T-cell (primary cell): ENCODE measurements around the gene KIF16B. TPM values are rescaled to one million over a fixed set of nuclear protein-coding genes. Genes with fewer than 3 reads are reported as not detected.

ENCODE experiments used
- ATAC-seq, 4 experiments: fragments of 200-7000 bp in 3 of 4; fragments of 150-1000 bp in 1 of 4; cut with Tn5 transposase; replicated peaks in 1 of 4; 1 replicate in 3 of 4; 2 replicates in 1 of 4; pipeline ENCODE4 v1.10.0; 2021; ENCODE audit warnings: moderate library complexity in 3 of 4, mild to moderate bottlenecking in 2 of 4, moderate number of reproducible peaks in 1 of 4
- CTCF ChIA-PET, 2 donors: fragments of 300-600 bp; sonication (Branson Sonifier 250); formaldehyde crosslinking; loops; one replicate each; lab custom pipeline; 2022; ENCODE audit warnings: antibody characterized with exemption in 2 of 2; lab: Charles Lee
- POLR2A ChIA-PET, 2 donors: fragments of 300-600 bp; sonication (Branson Sonifier 250); formaldehyde crosslinking; loops; one replicate each; lab custom pipeline; 2022; ENCODE audit warnings: antibody characterized with exemption in 2 of 2; lab: Charles Lee
- DNase-seq, 35 experiments: peaks; one replicate each; pipeline versions ENCODE4 v3.0.0 to v3.0.0-alpha.2; 2013 to 2023
- H3K27ac ChIP-seq: one replicate; pipeline ENCODE4 v1.5.1; 2013; ENCODE audit warnings: low read length
- H3K27me3 ChIP-seq, 2 experiments: replicated peaks in 1 of 2; 1 replicate in 1 of 2; 2 replicates in 1 of 2; pipeline versions ENCODE4 v1.6.1 to v1.7.0; 2013; ENCODE audit warnings: low read length in 1 of 2, mixed read lengths in 1 of 2; ENCODE audit not compliant: control insufficient read depth in 2 of 2, insufficient read depth in 2 of 2; ENCODE audit errors: extremely low read depth in 1 of 2
- H3K36me3 ChIP-seq, 2 donors: 1 replicate in 1 of 2; 2 replicates in 1 of 2; pipeline versions ENCODE4 v1.6.1 to v1.7.0; 2013; ENCODE audit warnings: low read length in 1 of 2; ENCODE audit not compliant: control insufficient read depth in 2 of 2, insufficient read depth in 1 of 2; ENCODE audit errors: extremely low read depth in 1 of 2
- H3K4me1 ChIP-seq, 2 experiments: 1 replicate in 1 of 2; 2 replicates in 1 of 2; pipeline versions ENCODE4 v1.6.1 to v1.7.0; 2013; ENCODE audit warnings: low read length in 2 of 2, mixed read lengths in 1 of 2; ENCODE audit not compliant: insufficient read depth in 2 of 2, control insufficient read depth in 1 of 2; ENCODE audit errors: extremely low read depth in 1 of 2
- H3K4me3 ChIP-seq, 2 donors: 1 replicate in 1 of 2; 2 replicates in 1 of 2; pipeline versions ENCODE4 v1.5.1 to v1.7.0; 2013; ENCODE audit warnings: mild to moderate bottlenecking in 2 of 2, low read length in 1 of 2, moderate library complexity in 1 of 2; ENCODE audit not compliant: control insufficient read depth in 1 of 2; ENCODE audit errors: extremely low read depth in 1 of 2
- H3K9me3 ChIP-seq: 2 replicates; pipeline ENCODE4 v1.7.0; 2013
- H3K27ac Mint-ChIP-seq, 2 donors: one replicate each; pipeline ENCODE4 v1.8.0; 2020 to 2021; ENCODE audit warnings: mild to moderate bottlenecking in 2 of 2, mixed read lengths in 2 of 2
- H3K27me3 Mint-ChIP-seq, 2 donors: one replicate each; pipeline ENCODE4 v1.8.0; 2021 to 2022; ENCODE audit warnings: mixed read lengths in 2 of 2
- H3K36me3 Mint-ChIP-seq: one replicate; pipeline ENCODE4 v1.8.0; 2021; ENCODE audit warnings: mixed read lengths
- H3K4me1 Mint-ChIP-seq, 3 donors: one replicate each; pipeline ENCODE4 v1.8.0; 2020 to 2022; ENCODE audit warnings: mixed read lengths in 3 of 3, mild to moderate bottlenecking in 1 of 3
- H3K4me3 Mint-ChIP-seq, 3 donors: one replicate each; pipeline ENCODE4 v1.8.0; 2020 to 2022; ENCODE audit warnings: mild to moderate bottlenecking in 3 of 3, mixed read lengths in 3 of 3, moderate library complexity in 3 of 3
- H3K9me3 Mint-ChIP-seq, 3 donors: one replicate each; pipeline ENCODE4 v1.8.0; 2020 to 2022; ENCODE audit warnings: mixed read lengths in 3 of 3
- WGBS: methylation state at CpG from one replicate; pipeline ENCODE4 v1.1.5; 2013; ENCODE audit warnings: missing lambda C conversion rate; ENCODE audit not compliant: insufficient coverage; 5-methylcytosine and 5-hydroxymethylcytosine counted together
- total RNA-seq, 35 experiments: library from RNA in 6 of 35; stranded (reverse) in 6 of 35; fragments of 120-200 nt in 1 of 35; gene quantifications; one replicate each; pipeline versions ENCODE4 v1.2.1 to v1.2.4 and lab custom pipeline; 2013 to 2026

KIF16B gene
- total RNA-seq, 5 donors from 2014 or later (not counting 1 experiment from before 2014, with no cell fraction given) = 6.8 to 10.2 (median 8.7) TPM

DNA sequence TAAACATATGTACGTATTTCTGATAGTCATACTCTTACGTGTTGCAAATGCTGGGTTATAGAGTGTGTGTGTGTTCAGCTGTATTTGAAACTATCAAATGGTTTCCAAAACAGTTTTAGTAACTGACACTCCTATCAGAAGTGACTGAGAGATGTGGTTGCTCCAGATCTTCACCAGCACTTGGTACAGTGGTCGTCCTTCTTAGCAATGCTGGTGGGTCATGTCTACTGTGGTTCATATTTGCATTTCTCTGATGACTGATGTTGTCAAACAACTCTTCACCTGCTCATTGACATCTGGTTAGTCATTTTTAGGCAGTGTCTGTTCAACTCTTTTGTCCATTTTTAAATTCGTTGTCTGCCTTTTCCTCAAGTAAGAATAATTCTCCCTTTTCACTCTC is 259.3 kb downstream of the KIF16B start:
- Histone ChIP-seq H3K4me3 (no peak overlapping the region), H3K9me3 (no peaks in the 10 kb centered on the region), H3K36me3 (no peaks in the 10 kb centered on the region), H3K27me3 (no peaks in the 10 kb centered on the region), H3K4me1 (no peaks in the 10 kb centered on the region), H3K27ac (no peak overlapping the region)
- Mint-ChIP-seq H3K4me1 (peaks cover 0 to 3% (median 0%) of the 10 kb centered on the region in 3 donors), H3K9me3 (peaks cover 0 to 5% (median 0%) of the 10 kb centered on the region in 3 donors), H3K27me3 (no peaks in the 10 kb centered on the region), H3K27ac (no peak overlapping the region), H3K36me3 (peaks cover 76% of the 10 kb centered on the region), H3K4me3 (no peak overlapping the region)
- ChIA-PET CTCF (no interaction called here), POLR2A (no interaction called here)
- ATAC-seq (no peak), DNase-seq (no peak)
- no CpG with 5 or more reads among the region's 4 CpGs for WGBS

DNA sequence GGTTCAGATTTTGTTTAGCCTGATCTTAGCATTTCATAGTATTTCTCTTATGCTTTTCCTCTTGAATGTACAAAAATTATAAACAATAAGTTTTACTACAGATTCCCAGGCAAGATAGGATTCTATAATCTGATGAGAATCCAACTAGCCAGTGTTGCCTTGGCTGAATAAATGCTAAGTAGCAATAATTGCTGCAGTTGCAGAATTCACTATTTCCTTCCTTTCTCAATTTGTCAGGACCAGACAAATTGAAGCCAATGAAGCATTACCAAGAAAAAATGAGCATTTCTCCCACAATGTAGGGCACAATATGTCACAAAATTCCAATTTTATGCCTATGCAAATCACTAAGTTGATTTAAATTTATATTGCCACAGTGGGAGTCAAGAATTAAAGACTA is 260.2 kb downstream of the KIF16B start:
- no peak overlapping the region for H3K4me3 Mint-ChIP-seq
- CTCF ChIA-PET = no interaction called here

DNA sequence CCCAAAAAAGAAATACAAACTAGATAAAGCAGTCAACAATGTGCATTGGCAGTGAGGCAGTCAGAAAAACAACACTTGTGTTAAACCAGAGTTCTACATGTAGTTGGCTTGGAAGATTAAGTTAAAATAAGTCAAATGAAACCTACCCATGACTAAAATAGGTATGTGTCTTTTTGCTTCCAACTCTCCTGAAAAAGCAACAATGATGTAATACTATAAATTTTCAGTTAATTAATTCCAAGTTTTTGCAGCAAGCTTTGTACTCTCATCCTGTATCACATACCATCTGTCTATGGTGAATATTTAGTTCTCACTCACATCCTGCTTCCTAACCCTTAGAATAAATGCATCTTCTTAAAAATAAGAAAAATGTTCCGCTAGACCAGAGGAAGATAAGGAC is 261.5 kb downstream of the KIF16B start:
- ATAC-seq = no peak
- no peak overlapping the region for H3K4me3 ChIP-seq
- DNase-seq = no peak
- H3K36me3 Mint-ChIP-seq = peaks cover 69% of the 10 kb centered on the region
- no peaks in the 10 kb centered on the region for H3K4me1 ChIP-seq
- peaks cover 0 to 5% (median under 1%) of the 10 kb centered on the region in 3 donors for H3K9me3 Mint-ChIP-seq
- H3K27ac ChIP-seq = no peak overlapping the region
- no peak overlapping the region for H3K27ac Mint-ChIP-seq
- H3K4me1 Mint-ChIP-seq = no peaks in the 10 kb centered on the region
- CTCF ChIA-PET = no interaction called here
- H3K36me3 ChIP-seq = no peaks in the 10 kb centered on the region
- whole genome bisulfite sequencing = no CpG with 5 or more reads among the region's 1 CpG
- H3K27me3 Mint-ChIP-seq = no peaks in the 10 kb centered on the region
- H3K27me3 ChIP-seq = no peaks in the 10 kb centered on the region
- no peaks in the 10 kb centered on the region for H3K9me3 ChIP-seq
- POLR2A ChIA-PET = no interaction called here
- no peak overlapping the region for H3K4me3 Mint-ChIP-seq

More for the DNA sequence above, 260.2 kb downstream of the KIF16B start:
- ATAC-seq = no peak
- Histone ChIP-seq H3K4me3 (no peak overlapping the region), H3K4me1 (no peaks in the 10 kb centered on the region), H3K36me3 (no peaks in the 10 kb centered on the region), H3K27me3 (no peaks in the 10 kb centered on the region), H3K27ac (no peak overlapping the region), H3K9me3 (no peaks in the 10 kb centered on the region)
- Mint-ChIP-seq H3K27me3 (no peaks in the 10 kb centered on the region), H3K4me1 (peaks cover 0 to 1% (median 0%) of the 10 kb centered on the region in 3 donors), H3K36me3 (peaks cover 75% of the 10 kb centered on the region), H3K9me3 (peaks cover 0 to 5% (median 0%) of the 10 kb centered on the region in 3 donors), H3K27ac (no peak overlapping the region)
- POLR2A ChIA-PET = no interaction called here
- no peak for DNase-seq

DNA sequence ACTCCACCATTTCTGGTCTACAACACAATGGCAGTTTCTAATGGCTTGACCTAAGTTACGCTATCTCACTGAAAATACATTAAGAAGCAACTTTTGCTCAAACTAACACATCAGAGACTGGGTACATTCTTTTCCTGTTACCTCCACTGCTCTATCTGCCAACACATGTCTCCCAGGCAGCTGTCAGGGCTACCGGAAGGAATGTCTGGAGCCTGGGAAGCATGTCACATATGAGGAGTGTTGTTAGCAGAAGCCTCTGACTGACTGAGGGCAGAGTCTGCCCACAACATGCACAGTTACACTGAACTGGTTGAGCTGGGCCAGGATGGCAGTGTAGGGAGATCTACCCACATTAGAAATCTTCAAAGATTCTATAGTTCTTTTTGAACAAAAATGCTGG is 264.5 kb downstream of the KIF16B start:
- Mint-ChIP-seq H3K36me3 (peaks cover 75% of the 10 kb centered on the region), H3K4me1 (no peaks in the 10 kb centered on the region), H3K27ac (no peak overlapping the region), H3K27me3 (no peaks in the 10 kb centered on the region), H3K9me3 (peaks cover 14 to 22% (median 16%) of the 10 kb centered on the region in 3 donors), H3K4me3 (no peak overlapping the region)
- DNase-seq (no peak), ATAC-seq (no peak)
- H3K36me3 ChIP-seq = no peaks in the 10 kb centered on the region
- ChIA-PET CTCF (no interaction called here), POLR2A (no interaction called here)
- no peak overlapping the region for H3K27ac ChIP-seq
- no peaks in the 10 kb centered on the region for H3K27me3 ChIP-seq
- no peak overlapping the region for H3K4me3 ChIP-seq
- WGBS = 92% methylated on average over 1 of the region's 2 CpGs
- no peaks in the 10 kb centered on the region for H3K4me1 ChIP-seq
- peaks cover under 1% of the 10 kb centered on the region for H3K9me3 ChIP-seq

DNA sequence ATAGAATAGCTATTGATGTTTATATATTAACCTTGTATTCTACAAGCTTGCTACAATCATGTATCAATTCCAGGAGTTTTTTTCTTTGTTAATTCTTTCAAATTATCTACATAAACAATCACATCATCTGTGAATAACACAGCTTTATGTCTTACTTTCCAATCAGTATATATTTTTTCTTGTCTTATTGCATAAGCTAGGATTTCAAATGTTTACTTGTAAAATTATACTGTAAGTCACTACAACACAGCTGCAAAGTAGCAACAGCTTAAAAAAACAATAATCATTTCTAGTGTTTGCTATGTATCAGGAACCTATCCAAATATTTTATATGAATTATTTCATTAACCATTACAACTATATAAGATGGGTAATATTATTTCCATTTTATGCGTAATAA is 270.4 kb downstream of the KIF16B start:
- no peak for ATAC-seq

DNA sequence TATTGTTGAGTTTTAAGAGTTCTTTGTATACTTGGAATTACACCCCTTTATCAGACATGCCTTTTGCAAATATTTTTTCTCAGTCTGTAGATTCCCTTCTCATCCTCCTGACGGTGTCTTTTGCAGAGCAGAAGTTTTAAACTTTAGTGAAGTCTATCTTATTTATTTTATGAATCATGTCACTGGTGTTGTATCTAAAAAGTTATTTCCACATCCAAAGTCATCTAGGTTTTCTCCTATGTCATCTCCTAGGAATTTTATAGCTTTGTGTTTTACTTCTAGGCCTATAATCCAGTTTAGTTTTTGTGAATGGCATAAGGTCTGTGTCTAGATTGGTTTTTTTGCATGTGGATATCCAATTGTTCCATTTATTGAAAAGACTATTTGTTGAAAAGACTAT is 271.3 kb downstream of the KIF16B start:
- H3K4me1 Mint-ChIP-seq = no peaks in the 10 kb centered on the region
- no peaks in the 10 kb centered on the region for H3K27me3 ChIP-seq
- no CpG with 5 or more reads among the region's 1 CpG for WGBS
- H3K4me3 ChIP-seq = no peak overlapping the region
- H3K27ac Mint-ChIP-seq = no peak overlapping the region
- H3K36me3 Mint-ChIP-seq = peaks cover 58% of the 10 kb centered on the region
- CTCF ChIA-PET = no interaction called here
- H3K9me3 Mint-ChIP-seq = peaks cover 23 to 44% (median 28%) of the 10 kb centered on the region in 3 donors
- H3K9me3 ChIP-seq = peaks cover 2% of the 10 kb centered on the region
- POLR2A ChIA-PET = no interaction called here
- no peak overlapping the region for H3K4me3 Mint-ChIP-seq
- DNase-seq = no peak
- no peaks in the 10 kb centered on the region for H3K27me3 Mint-ChIP-seq
- no peaks in the 10 kb centered on the region for H3K4me1 ChIP-seq
- H3K36me3 ChIP-seq = no peaks in the 10 kb centered on the region
- H3K27ac ChIP-seq = no peak overlapping the region
- no peak for ATAC-seq

More for the DNA sequence above, 270.4 kb downstream of the KIF16B start:
- Histone ChIP-seq H3K4me1 (no peaks in the 10 kb centered on the region), H3K27ac (no peak overlapping the region), H3K27me3 (no peaks in the 10 kb centered on the region), H3K36me3 (no peaks in the 10 kb centered on the region), H3K4me3 (no peak overlapping the region), H3K9me3 (peaks cover 2% of the 10 kb centered on the region)
- Mint-ChIP-seq H3K27ac (no peak overlapping the region), H3K27me3 (no peaks in the 10 kb centered on the region), H3K4me1 (no peaks in the 10 kb centered on the region), H3K9me3 (peaks cover 22 to 43% (median 27%) of the 10 kb centered on the region in 3 donors), H3K36me3 (peaks cover 59% of the 10 kb centered on the region), H3K4me3 (no peak overlapping the region)
- DNase-seq = no peak
- ChIA-PET CTCF (no interaction called here), POLR2A (no interaction called here)
- no CpG with 5 or more reads among the region's 1 CpG for WGBS

DNA sequence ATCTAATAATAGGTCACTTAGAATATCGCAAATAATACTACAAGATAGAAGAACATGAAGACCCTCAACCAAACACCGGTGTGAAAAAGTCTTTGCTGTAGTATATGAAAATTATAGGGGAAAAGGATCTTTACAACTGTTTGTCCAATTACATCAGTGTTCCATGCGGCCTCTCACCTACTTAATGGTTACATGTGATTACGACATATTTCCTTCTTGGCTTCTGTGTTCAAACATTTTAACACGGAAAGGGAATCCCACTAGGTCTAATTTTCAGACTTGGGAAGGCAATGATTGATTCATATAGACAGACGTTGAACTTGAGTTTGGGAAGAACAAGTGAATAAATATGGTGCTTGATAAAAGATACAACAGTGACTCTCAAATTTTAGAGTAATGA is 273.4 kb downstream of the KIF16B start:
- Histone ChIP-seq H3K36me3 (no peaks in the 10 kb centered on the region), H3K9me3 (peaks cover 2% of the 10 kb centered on the region), H3K27ac (no peak overlapping the region), H3K27me3 (no peaks in the 10 kb centered on the region), H3K4me3 (no peak overlapping the region), H3K4me1 (no peaks in the 10 kb centered on the region)
- CTCF ChIA-PET = no interaction called here
- Mint-ChIP-seq H3K4me3 (no peak overlapping the region), H3K27ac (no peak overlapping the region), H3K9me3 (peaks cover 12 to 29% (median 21%) of the 10 kb centered on the region in 3 donors), H3K36me3 (peaks cover 47% of the 10 kb centered on the region), H3K27me3 (no peaks in the 10 kb centered on the region), H3K4me1 (no peaks in the 10 kb centered on the region)
- no peak for DNase-seq
- 100% methylated on average over 1 of the region's 6 CpGs for WGBS
- POLR2A ChIA-PET = no interaction called here
- ATAC-seq = no peak
